GM18517 (cell line): Measurements from ENCODE around the gene TRAFD1.
"Not testable (repeated sequence)": the region's sequence is repeated elsewhere in the genome, so short reads cannot be mapped to it uniquely, and the experiment has no call there.

ENCODE experiments used
- ATAC-seq: cut with Tn5 transposase; IDR thresholded peaks from one replicate; pipeline ENCODE4 v1.9.1; 2021; ENCODE audit warnings: mild to moderate bottlenecking, moderate library complexity; ENCODE audit not compliant: unreplicated experiment

Gene TRAFD1

DNA sequence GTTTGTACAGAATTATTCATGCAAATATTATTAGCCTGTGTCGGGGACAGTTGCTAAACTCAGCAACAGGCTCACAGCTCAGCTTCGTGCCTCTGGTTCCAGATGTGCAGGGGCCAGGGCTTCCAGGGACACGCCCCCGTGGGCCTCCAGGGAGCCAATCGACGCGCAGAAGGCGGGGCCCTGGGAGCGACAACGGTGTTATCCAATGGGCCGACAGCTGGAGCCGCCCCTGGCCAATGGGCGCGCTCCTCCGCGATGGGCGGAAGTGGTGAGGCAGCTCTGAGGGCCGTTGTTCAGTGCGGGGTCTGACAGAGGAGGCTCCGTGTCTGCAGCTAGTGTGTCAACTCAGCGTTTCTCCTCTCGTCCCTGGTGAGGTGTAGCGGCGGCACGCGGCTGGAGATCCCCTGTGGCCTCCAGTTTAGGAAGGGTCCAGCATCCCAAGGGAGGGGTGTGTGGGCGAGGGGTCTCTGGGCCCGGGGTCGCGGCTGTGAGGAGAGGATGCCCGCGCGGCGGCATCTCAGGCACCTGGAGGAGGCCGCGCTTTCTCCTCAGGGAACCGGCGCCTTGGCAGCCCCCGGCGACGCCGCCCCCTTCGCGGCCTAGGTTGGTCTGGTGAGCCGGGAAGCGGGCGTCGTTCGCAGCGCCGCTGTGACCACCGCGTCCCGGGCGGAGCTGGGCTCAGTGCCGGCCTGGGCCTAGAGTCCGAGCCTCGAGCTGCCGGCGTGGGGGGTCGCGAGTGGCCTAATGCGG is at the start of gene TRAFD1:
Gene TRAFD1 (plus strand): TSS at position 311 of the 750 bp plus-strand sequence. CDS start 4,963 bp downstream, outside the sequence.
- peak; percentile 91 for ATAC-seq

GRCh38 chr12:112087055-112087850 is 38.1 kb upstream of the TRAFD1 start:
- no peak for ATAC-seq

GRCh38 chr12:112087851-112088250 is 37.5 kb upstream of the TRAFD1 start:
- ATAC-seq, result no peak

DNA sequence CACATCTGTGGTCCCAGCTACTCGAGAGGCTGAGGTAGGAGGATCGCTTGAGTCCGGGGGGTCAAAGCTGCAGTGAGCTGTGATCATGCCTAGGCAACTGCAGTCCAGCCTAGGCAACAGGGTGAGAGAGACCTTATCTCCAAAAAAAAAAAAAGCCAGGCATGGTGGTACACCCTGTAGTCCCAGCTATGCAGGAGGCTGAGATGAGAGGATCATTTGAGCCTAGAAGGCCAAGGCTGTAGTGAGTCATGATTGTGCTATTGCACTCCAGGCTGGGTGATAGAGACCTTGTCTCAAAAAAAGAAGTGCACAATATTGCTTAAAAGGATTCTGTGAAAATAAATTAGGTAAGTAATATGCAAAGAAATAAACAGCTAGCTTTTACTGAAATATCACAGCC is 33.8 kb upstream of the TRAFD1 start:
- ATAC-seq, result no peak

DNA sequence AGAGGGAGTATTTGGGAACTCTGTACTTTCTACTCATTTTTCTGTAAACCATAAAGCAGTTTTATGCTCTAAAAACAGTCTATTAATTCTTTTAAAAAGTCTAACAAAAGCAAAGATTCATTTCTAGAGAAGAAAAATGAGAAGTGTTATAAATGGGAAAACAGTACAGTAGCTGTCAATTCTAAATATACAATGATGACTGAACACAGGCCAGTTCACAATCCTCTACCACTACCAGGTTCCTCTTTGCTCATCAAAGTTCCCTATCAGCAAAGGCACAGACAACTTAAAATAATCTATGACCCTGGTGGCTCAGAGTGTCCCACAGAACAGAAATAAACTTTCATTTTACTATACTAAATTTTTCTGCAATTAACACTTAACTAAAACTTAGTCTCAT is 29.3 kb upstream of the TRAFD1 start:
- ATAC-seq, result peak; percentile 67

GRCh38 chr12:112096667-112097066 is 28.7 kb upstream of the TRAFD1 start:
- ATAC-seq, result peak; percentile 34

DNA sequence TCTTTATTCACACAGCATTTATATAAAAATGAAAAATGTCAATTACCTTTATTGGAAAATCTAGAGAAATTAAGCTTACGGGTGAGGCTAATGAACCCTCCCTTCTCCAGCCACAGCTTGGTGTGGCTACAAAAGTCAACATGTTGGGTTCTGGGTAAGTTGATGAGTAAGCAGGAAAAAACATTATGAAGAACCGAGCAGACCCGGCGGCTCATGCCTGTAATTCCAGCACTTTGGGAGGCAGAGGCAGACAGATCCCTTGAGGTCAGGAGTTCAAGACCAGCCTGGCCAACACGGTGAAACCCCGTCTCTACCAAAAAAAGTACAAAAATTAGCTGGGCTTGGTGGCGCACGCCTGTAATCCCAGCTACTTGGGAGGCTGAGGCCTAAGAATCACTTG is 27.7 kb upstream of the TRAFD1 start:
- ATAC-seq, result no peak

DNA sequence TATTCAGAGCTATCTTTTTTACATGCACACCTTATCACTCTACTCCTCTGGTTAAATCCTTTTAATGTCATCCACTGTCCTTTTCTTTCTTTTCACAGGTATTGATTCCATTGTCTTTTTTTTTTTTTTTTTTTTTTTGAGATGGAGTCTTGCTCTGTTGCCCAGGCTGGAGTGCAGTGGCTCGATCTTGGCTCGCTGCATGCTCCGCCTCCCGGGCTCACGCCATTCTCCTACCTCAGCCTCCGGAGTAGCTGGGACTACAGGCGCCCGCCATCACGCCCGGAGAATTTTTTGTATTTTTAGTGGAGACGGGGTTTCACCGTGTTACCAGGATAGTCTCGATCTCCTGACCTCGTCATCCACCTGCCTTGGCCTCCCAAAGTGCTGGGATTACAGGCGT is 24.9 kb upstream of the TRAFD1 start:
- ATAC-seq, result not testable (repeated sequence)

DNA sequence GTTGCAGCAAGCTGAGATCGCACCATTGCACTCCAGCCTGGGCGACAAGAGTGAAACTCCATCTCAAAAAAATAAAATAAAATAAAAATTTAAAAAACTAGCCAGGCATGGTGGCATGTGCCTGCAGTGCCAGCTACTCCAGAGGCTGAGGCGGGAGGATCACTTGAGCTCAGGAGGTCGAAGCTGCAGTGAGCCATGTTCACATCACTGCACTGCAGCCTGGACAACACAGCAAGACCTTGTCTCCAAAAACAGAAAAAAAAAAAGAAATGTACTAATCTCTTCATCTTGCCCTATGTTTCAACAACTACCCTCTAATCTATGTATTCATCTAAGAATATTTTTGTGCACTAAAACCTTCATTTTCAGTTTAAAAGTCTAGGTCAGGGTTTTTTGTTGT is 23.2 kb upstream of the TRAFD1 start:
- no peak for ATAC-seq

DNA sequence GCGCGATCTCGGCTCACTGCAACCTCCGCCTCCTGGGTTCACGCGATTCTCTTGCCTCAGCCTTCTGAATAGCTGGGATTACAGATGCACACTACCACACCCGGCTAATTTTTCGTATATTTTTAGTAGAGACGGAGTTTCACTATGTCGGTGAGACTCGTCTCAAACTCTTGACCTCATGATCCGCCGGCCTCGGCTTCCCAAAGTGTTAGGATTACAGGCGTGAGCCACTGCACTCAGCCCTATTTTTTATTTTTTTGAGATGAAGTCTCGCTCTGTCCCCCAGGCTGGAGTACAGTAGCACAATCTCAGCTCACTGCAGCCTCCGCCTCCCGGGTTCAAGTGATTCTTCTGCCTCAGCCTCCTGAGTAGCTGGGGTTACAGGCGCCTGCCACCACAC is 22.6 kb upstream of the TRAFD1 start:
- not testable (repeated sequence) for ATAC-seq

- no peak for ATAC-seq
Measured at GRCh38 chr12:112103758-112104503, 21.4 kb upstream of the TRAFD1 start.

DNA sequence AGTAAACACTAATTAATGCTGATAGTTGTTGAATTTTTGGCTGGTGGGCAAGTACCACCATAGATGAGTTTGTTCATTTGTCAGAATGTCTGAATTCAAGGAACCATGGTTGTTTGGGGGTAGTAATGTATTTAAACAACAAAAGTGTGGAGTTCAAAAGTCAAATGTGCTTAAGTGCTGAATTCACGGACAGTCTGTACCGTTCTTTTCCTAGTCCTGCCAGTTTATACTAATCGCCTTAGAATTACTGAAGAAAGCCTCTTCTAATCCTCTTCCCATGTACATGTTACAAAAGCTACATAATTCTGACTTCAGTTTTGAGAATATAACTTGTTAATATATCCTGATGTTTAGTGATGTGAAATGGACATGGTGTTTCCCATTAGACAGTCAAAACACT is 19.5 kb upstream of the TRAFD1 start:
- no peak for ATAC-seq

DNA sequence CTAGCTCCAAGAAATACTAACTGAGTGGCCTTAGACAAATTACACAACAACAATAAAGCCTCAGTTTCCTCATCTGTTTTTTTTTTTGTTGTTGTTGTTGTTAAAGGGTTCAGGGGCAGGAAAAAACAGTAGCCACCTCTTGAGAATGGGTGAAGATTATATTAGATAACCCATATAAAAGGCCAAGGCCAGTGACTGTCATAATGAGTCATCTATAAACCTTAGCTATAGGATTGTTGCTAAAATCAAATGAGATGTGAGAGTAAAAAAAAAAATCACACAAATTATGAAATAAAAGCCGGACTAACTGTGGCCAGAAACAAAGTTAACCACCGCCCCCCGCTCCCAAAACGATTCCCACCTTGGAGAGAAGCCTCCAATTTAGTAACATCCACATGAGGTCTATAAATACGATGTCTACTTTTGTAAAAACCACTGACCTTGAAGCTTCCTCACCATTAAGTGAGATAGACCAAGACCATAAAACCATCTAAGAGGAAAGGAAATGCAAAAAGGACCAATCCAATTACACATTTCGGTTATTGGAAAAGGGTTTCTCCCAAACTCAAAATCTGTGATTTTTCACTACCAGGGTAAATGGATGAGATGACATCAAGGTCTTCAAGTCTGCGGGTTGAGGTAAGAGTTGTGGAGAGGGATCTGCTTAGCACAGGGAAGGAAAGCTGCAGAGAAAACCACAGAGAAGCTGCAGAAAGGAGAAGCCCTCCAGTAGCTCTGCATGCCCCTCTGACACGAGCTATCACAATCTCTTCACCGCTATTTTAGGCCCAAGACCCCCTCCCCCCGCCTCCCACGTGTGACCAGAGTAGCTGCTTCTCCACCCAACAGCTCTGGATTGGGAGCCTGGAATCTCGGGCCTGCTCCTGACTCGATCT is 17.8 kb upstream of the TRAFD1 start:
- no peak for ATAC-seq

GRCh38 chr12:112108202-112109079 is 16.9 kb upstream of the TRAFD1 start, which contains the start of gene NAA25:
TSS of gene NAA25 (minus strand) at chr12:112108783. CDS start at chr12:112108773, 10 bp downstream.
- peak; percentile 62 for ATAC-seq

- ATAC-seq, result not testable (repeated sequence)
Measured at GRCh38 chr12:112110787-112111662, 14.3 kb upstream of the TRAFD1 start.

DNA sequence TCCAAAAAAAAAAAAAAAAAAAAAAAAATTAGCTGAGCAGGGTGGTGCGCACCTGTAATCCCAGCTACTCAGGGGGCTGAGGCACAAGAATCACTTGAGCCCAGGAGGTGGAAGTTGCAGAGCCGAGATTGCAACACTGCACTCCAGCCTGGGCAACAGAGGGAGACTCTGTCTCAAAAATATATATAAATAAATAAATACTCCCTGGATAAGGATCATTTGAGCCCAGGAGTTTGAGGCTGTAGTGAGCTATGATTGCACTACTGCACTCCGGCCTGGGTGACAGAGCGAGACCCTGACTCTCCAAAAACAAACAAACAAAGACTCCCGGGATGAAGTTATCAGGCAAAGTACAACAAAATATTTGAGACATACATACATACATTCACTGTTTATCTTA is 13.4 kb upstream of the TRAFD1 start:
- no peak for ATAC-seq

GRCh38 chr12:112112409-112113133 is 12.8 kb upstream of the TRAFD1 start:
- ATAC-seq, result no peak
